GM12874 (cell line): Measurements from ENCODE around the gene KHSRP.

Experiments used
- CTCF ChIP-seq: IDR thresholded peaks from 2 replicates; pipeline ENCODE4 v1.5.1; 2011; ENCODE audit warnings: low read depth, mild to moderate bottlenecking, control low read depth, low read length, moderate library complexity; ENCODE audit not compliant: insufficient read depth

Gene KHSRP

GRCh38 chr19:6402837-6403608 lies 21.6 kb downstream of the KHSRP start:
- TF ChIP-seq CTCF = no peak

GRCh38 chr19:6402058-6402457 lies 22.6 kb downstream of the KHSRP start:
- TF ChIP-seq CTCF = no peak

GRCh38 chr19:6396305-6396704 lies 28.3 kb downstream of the KHSRP start:
- TF ChIP-seq CTCF = no peak

- no peak for TF ChIP-seq CTCF
Observed at GRCh38 chr19:6394831-6395230, 29.8 kb downstream of the KHSRP start.

GRCh38 chr19:6393983-6394412 lies 30.6 kb downstream of the KHSRP start:
- no peak for TF ChIP-seq CTCF

GRCh38 chr19:6393074-6393982 lies 31.3 kb downstream of the KHSRP start, which contains the start of gene GTF2F1:
Gene GTF2F1, minus strand, starts transcription at chr19:6393164. Its CDS starts 169 bp downstream, at chr19:6392995.
- 0 out of 2 replicates have a peak, but pooled peaks have one; percentile 15 for TF ChIP-seq CTCF

GRCh38 chr19:6392221-6393073 lies 32.2 kb downstream of the KHSRP start:
- no peak for TF ChIP-seq CTCF
